ENCODE measurements around the gene LRRC1.

- no peak for TF ChIP-seq EZH2 (IDR thresholded peaks at IDR 0.05; ENCODE audit: low read length)
- TF ChIP-seq, protein P1, sequence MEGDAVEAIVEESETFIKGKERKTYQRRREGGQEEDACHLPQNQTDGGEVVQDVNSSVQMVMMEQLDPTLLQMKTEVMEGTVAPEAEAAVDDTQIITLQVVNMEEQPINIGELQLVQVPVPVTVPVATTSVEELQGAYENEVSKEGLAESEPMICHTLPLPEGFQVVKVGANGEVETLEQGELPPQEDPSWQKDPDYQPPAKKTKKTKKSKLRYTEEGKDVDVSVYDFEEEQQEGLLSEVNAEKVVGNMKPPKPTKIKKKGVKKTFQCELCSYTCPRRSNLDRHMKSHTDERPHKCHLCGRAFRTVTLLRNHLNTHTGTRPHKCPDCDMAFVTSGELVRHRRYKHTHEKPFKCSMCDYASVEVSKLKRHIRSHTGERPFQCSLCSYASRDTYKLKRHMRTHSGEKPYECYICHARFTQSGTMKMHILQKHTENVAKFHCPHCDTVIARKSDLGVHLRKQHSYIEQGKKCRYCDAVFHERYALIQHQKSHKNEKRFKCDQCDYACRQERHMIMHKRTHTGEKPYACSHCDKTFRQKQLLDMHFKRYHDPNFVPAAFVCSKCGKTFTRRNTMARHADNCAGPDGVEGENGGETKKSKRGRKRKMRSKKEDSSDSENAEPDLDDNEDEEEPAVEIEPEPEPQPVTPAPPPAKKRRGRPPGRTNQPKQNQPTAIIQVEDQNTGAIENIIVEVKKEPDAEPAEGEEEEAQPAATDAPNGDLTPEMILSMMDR (optimal IDR thresholded peaks at IDR 0.05 in 1 of 3, IDR thresholded peaks at IDR 0.05 in 1 of 3, conservative IDR thresholded peaks at IDR 0.05 in 1 of 3; ENCODE audit: extremely low read depth in 1 of 3, insufficient read depth in 2 of 3, low read length in 3 of 3), result no peak
These were observed 99.3 kb downstream of the LRRC1 start for GRCh38 chr6:53894091-53894490.

Data from keratinocyte (primary cell).